ENCODE results near the gene RAPGEF1. TPM values are rescaled to one million over a fixed set of nuclear protein-coding genes. Genes with fewer than 3 reads are reported as not detected.
A peak's percentile ranks its signal among the peaks of the same experiment; 100 is the strongest.
"Not testable (repeated sequence)": the region's sequence is repeated elsewhere in the genome, so short reads cannot be mapped to it uniquely, and the experiment has no call there.

Gene RAPGEF1
- total RNA-seq, 6 experiments from 2014 or later: 22.9 to 53.6 (median 30.2) TPM

GRCh38 chr9:131554087-131554842, 185.6 kb downstream of the RAPGEF1 start:
- no peak for DNase-seq
- Histone ChIP-seq H3K27me3 (no peaks in the 10 kb centered on the region), H3K36me3 (no peaks in the 10 kb centered on the region), H3K9me3 (no peaks in the 10 kb centered on the region), H3K4me3 (no peak overlapping the region), H3K4me1 (no peaks in the 10 kb centered on the region), H3K27ac (no peak overlapping the region)
- intact Hi-C loops (cut with DNase I): no loop called here
- TF ChIP-seq, protein P1, sequence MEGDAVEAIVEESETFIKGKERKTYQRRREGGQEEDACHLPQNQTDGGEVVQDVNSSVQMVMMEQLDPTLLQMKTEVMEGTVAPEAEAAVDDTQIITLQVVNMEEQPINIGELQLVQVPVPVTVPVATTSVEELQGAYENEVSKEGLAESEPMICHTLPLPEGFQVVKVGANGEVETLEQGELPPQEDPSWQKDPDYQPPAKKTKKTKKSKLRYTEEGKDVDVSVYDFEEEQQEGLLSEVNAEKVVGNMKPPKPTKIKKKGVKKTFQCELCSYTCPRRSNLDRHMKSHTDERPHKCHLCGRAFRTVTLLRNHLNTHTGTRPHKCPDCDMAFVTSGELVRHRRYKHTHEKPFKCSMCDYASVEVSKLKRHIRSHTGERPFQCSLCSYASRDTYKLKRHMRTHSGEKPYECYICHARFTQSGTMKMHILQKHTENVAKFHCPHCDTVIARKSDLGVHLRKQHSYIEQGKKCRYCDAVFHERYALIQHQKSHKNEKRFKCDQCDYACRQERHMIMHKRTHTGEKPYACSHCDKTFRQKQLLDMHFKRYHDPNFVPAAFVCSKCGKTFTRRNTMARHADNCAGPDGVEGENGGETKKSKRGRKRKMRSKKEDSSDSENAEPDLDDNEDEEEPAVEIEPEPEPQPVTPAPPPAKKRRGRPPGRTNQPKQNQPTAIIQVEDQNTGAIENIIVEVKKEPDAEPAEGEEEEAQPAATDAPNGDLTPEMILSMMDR (IDR thresholded peaks at IDR 0.05): no peak
- TF ChIP-seq POLR2A (IDR thresholded peaks at IDR 0.05): no peak
- ATAC-seq: no peak
- 77% methylated on average over 4 of the region's 60 CpGs for WGBS (ENCODE audit: insufficient coverage, low coverage, low lambda C conversion rate, missing lambda C conversion rate)

DNA sequence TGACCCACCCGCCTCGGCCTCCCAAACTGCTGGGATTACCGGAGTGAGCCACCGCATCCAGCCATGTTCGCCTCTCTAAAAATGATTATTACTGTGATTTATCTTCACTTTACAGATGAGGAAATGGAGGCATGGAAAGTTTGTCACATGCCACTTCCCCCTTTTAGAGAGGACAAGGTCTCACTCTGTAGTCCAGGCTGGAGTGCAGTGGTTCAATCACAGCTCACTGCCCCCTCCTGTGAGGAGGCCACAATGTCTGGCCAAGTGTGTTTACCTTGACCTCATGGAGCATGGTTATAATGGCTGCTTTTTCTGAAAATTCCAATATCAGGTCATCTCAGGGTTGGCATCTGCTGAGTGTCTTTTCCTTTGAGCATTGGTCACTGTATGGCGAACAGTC, 187.8 kb downstream of the RAPGEF1 start:
- ATAC-seq (no peak), DNase-seq (no peak)
- Histone ChIP-seq H3K4me1 (peaks cover 0 to under 1% (median 0%) of the 10 kb centered on the region in 4 donors), H3K27me3 (no peaks in the 10 kb centered on the region), H3K27ac (no peak overlapping the region), H3K36me3 (no peaks in the 10 kb centered on the region), H3K4me3 (no peak overlapping the region), H3K9me3 (no peaks in the 10 kb centered on the region)
- TF ChIP-seq, protein P1 (IDR thresholded peaks at IDR 0.05): no peak
- no peak for TF ChIP-seq POLR2A (IDR thresholded peaks at IDR 0.05)
- 86% methylated on average over 4 of the region's 6 CpGs for WGBS (ENCODE audit: insufficient coverage, low coverage, low lambda C conversion rate, missing lambda C conversion rate)
- intact Hi-C loops (cut with DNase I): no loop called here

DNA sequence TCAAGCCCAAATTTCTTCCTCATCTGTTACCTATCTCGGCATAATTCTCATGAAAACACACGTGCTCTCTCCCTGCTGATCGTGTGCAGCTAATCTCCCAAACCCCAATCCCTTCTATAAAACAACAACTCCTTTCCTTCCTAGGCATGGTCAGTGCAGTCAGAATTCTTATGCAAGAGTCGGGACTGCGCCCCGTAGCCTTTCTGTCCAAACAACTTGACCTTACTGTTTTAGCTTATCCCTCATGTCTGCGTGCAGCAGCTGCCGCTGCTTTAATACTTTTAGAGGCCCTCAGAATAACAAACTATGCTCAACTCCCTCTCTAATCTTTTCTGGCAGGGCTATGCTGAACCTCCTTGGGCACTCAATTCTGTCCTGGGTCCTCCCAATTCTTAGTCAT, 189.4 kb downstream of the RAPGEF1 start:
- intact Hi-C loops (cut with DNase I); H3K36me3 ChIP-seq; H3K27me3 ChIP-seq; DNase-seq; H3K9me3 ChIP-seq; H3K4me3 ChIP-seq; H3K27ac ChIP-seq; ATAC-seq: not testable (repeated sequence)
- peaks cover 0 to 14% (median 0%) of the 10 kb centered on the region in 4 donors for H3K4me1 ChIP-seq
- 76% methylated on average over 8 of the region's 8 CpGs for WGBS (ENCODE audit: insufficient coverage, low coverage, low lambda C conversion rate, missing lambda C conversion rate)

DNA sequence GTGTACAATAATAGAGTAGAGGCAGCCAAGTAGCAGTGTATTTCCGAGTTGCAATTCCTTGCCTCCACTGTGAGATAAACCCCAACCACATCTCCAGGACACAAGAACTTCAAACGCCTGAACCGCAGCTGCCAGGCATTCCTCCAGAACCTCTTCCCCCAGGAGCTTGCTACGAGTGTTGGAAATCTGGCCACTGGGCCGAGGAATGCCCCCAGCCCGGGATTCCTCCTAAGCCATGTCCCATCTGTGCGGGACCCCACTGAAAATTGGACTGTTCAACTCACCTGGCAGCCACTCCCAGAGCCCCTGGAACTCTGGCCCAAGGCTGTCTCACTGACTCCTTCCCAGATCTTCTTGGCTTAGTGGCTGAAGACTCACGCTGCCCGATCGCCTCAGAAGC, 190.7 kb downstream of the RAPGEF1 start:
- H3K27me3 ChIP-seq; H3K36me3 ChIP-seq; intact Hi-C loops (cut with DNase I); H3K27ac ChIP-seq; DNase-seq; ATAC-seq; H3K4me3 ChIP-seq; H3K9me3 ChIP-seq: not testable (repeated sequence)
- 86% methylated on average over 5 of the region's 10 CpGs for WGBS (ENCODE audit: insufficient coverage, low coverage, low lambda C conversion rate, missing lambda C conversion rate)
- H3K4me1 ChIP-seq: peaks cover 0 to 14% (median 0%) of the 10 kb centered on the region in 4 donors

DNA sequence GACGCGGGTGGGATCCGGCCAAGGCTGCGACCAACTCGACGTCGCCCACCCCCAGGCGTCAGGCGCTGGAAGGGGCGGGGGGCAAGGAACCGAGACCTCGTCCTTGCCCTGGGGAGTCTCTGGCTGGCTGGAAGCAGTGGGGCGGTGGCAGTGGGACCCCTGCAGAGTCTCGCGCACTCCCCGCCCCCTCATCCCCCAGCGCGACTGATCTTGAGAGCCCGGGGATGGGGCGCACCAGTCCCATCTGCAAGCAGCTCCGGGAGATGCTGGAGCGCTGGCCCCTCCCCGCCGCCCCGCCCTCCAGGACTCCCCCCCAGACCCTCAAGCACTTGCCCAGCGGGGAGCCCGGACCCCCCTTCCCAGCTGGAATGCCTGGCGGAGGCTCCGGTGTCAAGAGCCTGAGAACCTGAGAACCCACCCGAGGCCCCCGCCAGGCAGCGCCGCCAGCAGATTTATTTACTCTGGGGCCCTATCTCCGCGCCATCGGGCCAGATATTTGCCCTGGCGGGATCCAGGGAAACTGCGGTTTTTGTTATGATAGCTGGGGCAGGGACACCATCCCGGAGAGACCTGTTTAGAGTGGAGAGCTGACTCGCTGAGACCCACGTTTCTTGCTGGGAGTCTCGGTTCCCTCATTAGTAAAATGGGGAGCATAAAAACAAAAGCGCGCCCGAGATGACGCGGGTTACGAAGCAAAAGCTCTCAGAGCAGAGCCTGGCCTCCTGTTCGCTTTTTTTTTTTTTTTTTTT, 193.4 kb downstream of the RAPGEF1 start:
- DNase-seq (peak in 1 of 3 donors; percentile 52), ATAC-seq (peak; percentile 12 to 50 (median 23))
- TF ChIP-seq, protein P1 (IDR thresholded peaks at IDR 0.05): no peak
- no peak for TF ChIP-seq POLR2A (IDR thresholded peaks at IDR 0.05)
- Histone ChIP-seq H3K27ac (no peak overlapping the region), H3K9me3 (peaks cover 0 to 5% (median 0%) of the 10 kb centered on the region in 4 donors), H3K4me3 (peak overlapping the region; percentile 21 to 55 (median 55)), H3K27me3 (no peaks in the 10 kb centered on the region), H3K36me3 (no peaks in the 10 kb centered on the region), H3K4me1 (peaks cover 0 to 14% (median 0%) of the 10 kb centered on the region in 4 donors)
- intact Hi-C loops (cut with DNase I): no loop called here
- 9% methylated on average over 14 of the region's 49 CpGs for WGBS (ENCODE audit: insufficient coverage, low coverage, low lambda C conversion rate, missing lambda C conversion rate)
